Kidney (tissue), 14 donors: ENCODE measurements around the gene NOD2. TPM values are rescaled to one million over a fixed set of nuclear protein-coding genes. Genes with fewer than 3 reads are reported as not detected.

Experiments
- DNase-seq, 5 donors: peaks; one replicate each; pipeline ENCODE4 v3.0.0-alpha.2; 2013 to 2020
- FAIRE-seq: peaks from 2 replicates; lab custom pipeline; 2012; peaks lifted over from hg19 to GRCh38; lab: Jason Lieb, UNC
- H3K27ac ChIP-seq, 2 donors: one replicate each; pipeline ENCODE4 v1.7.0; 2013; ENCODE audit warnings: low read depth in 2 of 2, low read length in 2 of 2, inconsistent platforms in 1 of 2
- H3K27me3 ChIP-seq: one replicate; pipeline ENCODE4 v1.7.1; 2013; ENCODE audit warnings: low read length, inconsistent platforms; ENCODE audit not compliant: control insufficient read depth, insufficient read depth
- H3K36me3 ChIP-seq, 3 donors: one replicate each; pipeline versions ENCODE4 v1.7.0 to v1.7.1; 2013; ENCODE audit warnings: low read length in 3 of 3, control low read depth in 1 of 3, inconsistent platforms in 1 of 3; ENCODE audit not compliant: insufficient read depth in 3 of 3, control insufficient read depth in 2 of 3
- H3K4me1 ChIP-seq, 3 donors: one replicate each; pipeline versions ENCODE4 v1.7.0 to v1.7.1; 2013; ENCODE audit warnings: low read length in 3 of 3, inconsistent platforms in 1 of 3, low read depth in 1 of 3; ENCODE audit not compliant: control insufficient read depth in 2 of 3, insufficient read depth in 2 of 3
- H3K4me3 ChIP-seq, 3 donors: one replicate each; pipeline versions ENCODE4 v1.7.0 to v1.8.1; 2013; ENCODE audit warnings: low read length in 3 of 3, control low read depth in 1 of 3, inconsistent platforms in 1 of 3
- H3K9ac ChIP-seq, 3 donors: one replicate each; pipeline versions ENCODE4 v1.7.0 to v1.7.1; 2013; ENCODE audit warnings: low read length in 3 of 3, control low read depth in 1 of 3, inconsistent platforms in 1 of 3
- H3K9me3 ChIP-seq, 3 donors: one replicate each; pipeline versions ENCODE4 v1.7.0 to v1.7.1; 2013; ENCODE audit warnings: low read length in 3 of 3, control low read depth in 1 of 3, inconsistent platforms in 1 of 3; ENCODE audit not compliant: control insufficient read depth in 2 of 3, insufficient read depth in 1 of 3
- intact Hi-C: fragments of 100-400 bp; cut with DNase I; formaldehyde crosslinking; loops from one replicate; pipeline ENCODE4 v1.11.1; 2022
- polyA plus RNA-seq: library from polyadenylated mRNA; stranded (reverse); fragments of 350-450 nt; fragmentation: Illumina TruSeq; extraction: RNeasy Lipid Tissue Mini Kit (QIAGEN cat#74804); gene quantifications from one replicate; pipeline ENCODE4 v1.2.3, GENCODE V29; 2014; ENCODE audit warnings: low read depth, low replicate concordance; ENCODE audit not compliant: insufficient read depth
- total RNA-seq: library from RNA; stranded (reverse); fragmentation: NEBNext Ultra II Directional; extraction: Animal tissue kit (Norgen Biotek cat#: 25700); gene quantifications from one replicate; pipeline ENCODE4 v1.2.1, GENCODE V29; 2021
- TF ChIP-seq, protein P1 (sequence below): IDR thresholded peaks from 3 replicates; pipeline ENCODE4 v1.5.1; 2012; ENCODE audit warnings: mild to moderate bottlenecking, moderate library complexity, borderline replicate concordance; ENCODE audit not compliant: insufficient read depth; ENCODE audit errors: extremely low read depth
- donor health status: control.
- donor health status: control.
- donor health status: control.
- donor health status: control.
- donor health status: control.
- donor health status: DM: yes; HTN: yes; CAD: no.
- donor health status: Normal renal cell carcinoma (clear cell type).

The NOD2 gene
- total and polyA plus RNA-seq, 2 donors from 2014 or later: 0.22 to 3.6 TPM

DNA sequence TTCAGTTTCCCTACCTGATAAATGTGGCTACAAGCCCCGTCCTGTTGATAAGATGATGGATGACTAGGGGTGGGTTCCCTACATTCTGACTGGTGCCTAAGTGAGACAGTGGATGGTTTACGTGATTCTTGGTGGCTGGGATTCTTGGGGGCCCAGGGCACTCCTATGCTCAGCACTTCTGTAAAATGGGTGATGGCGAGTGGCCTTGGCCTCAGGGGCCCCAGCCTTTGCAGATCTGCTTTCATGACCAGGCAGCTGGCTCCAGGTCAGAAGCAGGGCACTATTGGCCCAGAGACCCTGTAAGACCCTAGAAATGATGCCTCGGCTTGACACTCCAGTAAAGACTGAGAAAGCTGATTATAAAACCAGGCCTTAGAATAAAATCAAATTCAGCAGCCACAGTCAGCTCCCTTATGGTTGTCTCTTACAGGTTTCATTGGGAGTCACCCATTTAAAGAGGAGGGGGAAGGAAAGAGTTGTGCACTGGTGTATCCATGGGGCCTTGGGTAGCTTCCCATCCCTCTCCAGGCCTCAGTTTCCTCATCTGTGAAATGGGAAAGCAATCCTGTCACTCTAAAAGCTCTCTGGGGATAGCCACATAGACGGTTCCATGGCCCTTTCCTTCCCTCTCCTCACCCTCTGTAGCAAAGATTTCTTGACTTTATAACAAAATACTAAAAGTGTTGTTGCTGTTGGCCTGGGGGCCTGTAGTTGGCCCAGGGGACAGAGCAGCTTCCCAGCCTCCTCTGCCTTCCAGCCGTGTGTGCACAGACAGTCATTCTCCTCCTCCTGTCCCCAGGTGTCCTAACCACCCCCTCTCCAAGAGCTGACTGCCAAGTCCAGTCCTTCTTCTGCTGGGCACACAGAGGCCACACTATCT is 13.5 kb upstream of the NOD2 start:
- H3K4me1 ChIP-seq: no peaks in the 10 kb centered on the region
- no peak for FAIRE-seq
- TF ChIP-seq, protein P1, sequence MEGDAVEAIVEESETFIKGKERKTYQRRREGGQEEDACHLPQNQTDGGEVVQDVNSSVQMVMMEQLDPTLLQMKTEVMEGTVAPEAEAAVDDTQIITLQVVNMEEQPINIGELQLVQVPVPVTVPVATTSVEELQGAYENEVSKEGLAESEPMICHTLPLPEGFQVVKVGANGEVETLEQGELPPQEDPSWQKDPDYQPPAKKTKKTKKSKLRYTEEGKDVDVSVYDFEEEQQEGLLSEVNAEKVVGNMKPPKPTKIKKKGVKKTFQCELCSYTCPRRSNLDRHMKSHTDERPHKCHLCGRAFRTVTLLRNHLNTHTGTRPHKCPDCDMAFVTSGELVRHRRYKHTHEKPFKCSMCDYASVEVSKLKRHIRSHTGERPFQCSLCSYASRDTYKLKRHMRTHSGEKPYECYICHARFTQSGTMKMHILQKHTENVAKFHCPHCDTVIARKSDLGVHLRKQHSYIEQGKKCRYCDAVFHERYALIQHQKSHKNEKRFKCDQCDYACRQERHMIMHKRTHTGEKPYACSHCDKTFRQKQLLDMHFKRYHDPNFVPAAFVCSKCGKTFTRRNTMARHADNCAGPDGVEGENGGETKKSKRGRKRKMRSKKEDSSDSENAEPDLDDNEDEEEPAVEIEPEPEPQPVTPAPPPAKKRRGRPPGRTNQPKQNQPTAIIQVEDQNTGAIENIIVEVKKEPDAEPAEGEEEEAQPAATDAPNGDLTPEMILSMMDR: no peak
- no peak overlapping the region for H3K4me3 ChIP-seq
- no peak overlapping the region for H3K27ac ChIP-seq
- no peaks in the 10 kb centered on the region for H3K36me3 ChIP-seq
- intact Hi-C loops: no loop called here
- no peak overlapping the region for H3K9ac ChIP-seq
- no peak for DNase-seq
- H3K9me3 ChIP-seq: no peaks in the 10 kb centered on the region
- no peaks in the 10 kb centered on the region for H3K27me3 ChIP-seq

DNA sequence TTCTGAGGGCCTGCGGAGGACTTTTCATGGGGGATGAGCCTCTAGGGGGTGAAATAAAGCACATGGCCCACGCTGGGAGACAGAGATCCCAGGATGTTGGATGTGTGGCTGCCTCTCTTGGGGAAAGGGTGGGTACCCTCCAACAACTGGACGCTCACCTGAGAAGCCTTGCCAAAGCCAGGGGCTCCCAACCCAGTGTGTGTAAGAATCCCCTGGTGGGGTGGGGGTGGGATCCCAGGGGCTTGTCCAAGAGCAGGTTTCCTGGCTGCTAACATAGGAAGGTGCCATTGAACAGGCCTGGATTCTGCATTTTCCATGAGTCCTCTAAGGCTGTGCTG is 12.9 kb upstream of the NOD2 start:
- Histone ChIP-seq H3K9ac (no peak overlapping the region), H3K9me3 (no peaks in the 10 kb centered on the region), H3K27ac (no peak overlapping the region), H3K36me3 (no peaks in the 10 kb centered on the region), H3K4me3 (no peak overlapping the region), H3K4me1 (no peaks in the 10 kb centered on the region), H3K27me3 (no peaks in the 10 kb centered on the region)
- no peak for DNase-seq
- TF ChIP-seq, protein P1: no peak
- FAIRE-seq: no peak
- intact Hi-C loops: no loop called here

DNA sequence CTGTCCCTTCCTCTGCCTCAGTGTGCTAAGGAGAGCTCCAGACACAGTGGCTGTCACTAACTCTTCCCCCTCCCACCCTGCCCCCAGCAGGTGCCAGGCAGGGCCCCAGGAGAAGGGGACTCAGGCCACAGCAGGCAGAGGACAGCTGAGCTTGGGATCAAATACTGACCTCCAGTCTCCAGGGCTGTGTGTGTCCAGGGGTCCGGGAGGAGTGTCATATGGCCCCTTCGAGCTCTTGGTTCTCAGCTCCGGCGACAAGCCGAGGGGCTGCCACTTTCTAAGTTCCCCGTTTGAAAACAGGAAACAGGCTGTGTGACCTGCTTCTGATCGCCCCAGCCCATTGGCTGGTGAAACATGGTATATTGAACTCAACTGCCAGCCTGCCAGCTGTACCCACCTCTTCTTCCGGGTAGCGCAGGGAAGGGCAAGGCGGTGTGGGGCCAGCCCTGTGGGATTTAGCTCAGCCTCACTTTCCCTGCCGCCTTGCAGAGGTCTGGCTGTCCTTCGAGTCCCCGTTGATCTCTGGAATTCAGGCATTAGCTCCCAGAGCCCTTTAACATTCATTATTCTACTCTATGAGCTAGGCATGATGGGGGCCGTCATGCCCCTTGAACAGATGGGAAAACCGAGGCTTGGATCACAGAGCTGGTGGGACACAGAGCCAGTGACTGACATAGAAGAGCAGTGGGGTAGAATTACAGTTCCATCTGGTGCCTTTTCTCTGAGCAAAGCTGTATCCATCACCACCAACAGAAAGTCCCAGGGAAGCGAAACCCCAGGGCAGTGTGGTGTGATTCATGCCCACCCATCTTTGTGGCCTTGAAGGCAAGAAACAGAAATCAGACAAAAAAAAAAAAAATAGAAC is 12.2 kb upstream of the NOD2 start, which contains the start of gene SNX20:
TSS of gene SNX20 (minus strand) at position 292 of the 865 bp plus-strand sequence. CDS start 3,786 bp downstream, outside the sequence.
- TF ChIP-seq, protein P1: no peak
- DNase-seq (peak in 1 of 5 donors; percentile 75), FAIRE-seq (no peak)
- Histone ChIP-seq H3K9ac (no peak within 1 kb of the TSS), H3K4me1 (no peaks in the 10 kb centered on the region), H3K27me3 (no peaks in the 10 kb centered on the region), H3K4me3 (no peak within 1 kb of the TSS), H3K9me3 (no peaks in the 10 kb centered on the region), H3K36me3 (no peaks in the 10 kb centered on the region), H3K27ac (no peak within 1 kb of the TSS)
- intact Hi-C loops: no loop called here
